Lower leg skin (tissue), 3 donors: ENCODE results near the gene DIS3L2.

ENCODE experiments used
- CTCF ChIP-seq, 3 donors: fragments of 450-650 bp; IDR thresholded peaks; one replicate each; pipeline ENCODE4 v1.5.1; 2016; ENCODE audit warnings: antibody characterized with exemption in 3 of 3, mild to moderate bottlenecking in 3 of 3, moderate library complexity in 2 of 3
- POLR2A ChIP-seq, 2 donors: fragments of 450-650 bp; IDR thresholded peaks; one replicate each; pipeline ENCODE4 v1.6.1; 2016 to 2017; ENCODE audit warnings: antibody characterized with exemption in 2 of 2, mild to moderate bottlenecking in 1 of 2, moderate library complexity in 1 of 2

GRCh38 chr2:232333361-232334135, 372.0 kb downstream of the DIS3L2 start:
- TF ChIP-seq CTCF (IDR thresholded peaks at IDR 0.05) (no peak), POLR2A (IDR thresholded peaks at IDR 0.05) (no peak)
